ENCODE results near the gene APBB2.

The APBB2 gene

DNA sequence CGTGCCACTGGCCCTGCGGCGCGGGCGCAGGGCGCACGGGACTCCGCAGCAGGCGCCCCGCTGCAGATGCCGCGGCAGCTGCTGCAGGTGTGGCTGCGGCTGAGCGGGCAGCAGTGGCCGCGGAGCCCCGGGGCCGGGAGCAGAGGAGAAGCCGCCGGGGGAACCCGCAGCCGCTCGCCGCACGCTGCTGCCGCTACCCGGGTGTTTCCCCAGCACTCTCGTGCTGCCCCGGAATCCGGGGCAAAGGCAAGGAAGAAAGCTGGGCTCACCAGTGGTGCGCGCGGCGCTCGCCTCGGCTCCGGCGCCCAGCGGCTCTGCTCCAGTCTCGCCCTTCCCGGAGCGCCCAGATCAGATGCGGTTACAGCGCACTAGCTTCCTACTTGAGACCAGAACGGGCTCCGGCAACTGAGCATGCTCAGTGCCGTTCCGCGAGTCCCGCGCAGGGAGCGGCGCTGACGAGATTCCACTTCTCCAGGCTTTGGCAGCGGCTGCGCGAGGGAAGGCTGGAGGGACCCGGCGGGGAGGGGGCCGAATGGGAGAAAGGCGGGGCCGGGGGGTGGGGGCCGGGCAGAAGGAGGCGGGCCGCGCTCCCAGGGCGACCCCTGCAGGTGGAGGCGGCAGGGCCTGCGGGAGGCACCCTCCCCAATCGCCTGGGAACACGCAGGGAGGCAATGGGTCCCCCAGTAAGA lies at the start of gene APBB2:
Gene APBB2, minus strand, starts transcription at position 407 of the 689 bp plus-strand sequence. CDS start 181,288 bp downstream, outside the sequence.
- peak in 1 of 3 donors; percentile 40 for DNase-seq (ENCODE audit: low read depth in 3 of 3, low spot score in 1 of 3)

DNA sequence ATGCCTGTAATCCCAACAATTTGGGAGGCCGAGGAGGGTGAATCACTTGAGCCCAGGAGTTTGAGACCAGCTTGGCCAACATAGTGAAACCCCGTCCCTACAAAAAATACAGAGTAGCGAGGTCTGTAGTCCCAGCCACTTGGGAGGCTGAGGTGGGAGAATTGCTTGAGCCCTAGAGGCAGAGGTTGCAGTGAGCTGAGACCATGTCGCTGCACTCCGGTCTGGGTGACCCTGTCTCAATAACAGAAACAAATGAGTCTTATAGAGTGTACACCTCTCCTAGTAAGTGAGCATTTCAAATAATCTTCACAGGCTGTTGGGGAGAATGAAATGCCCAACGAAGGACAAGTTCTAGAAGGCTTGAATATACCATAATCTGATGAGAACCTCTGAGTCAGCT lies 47.9 kb upstream of the APBB2 start:
- DNase-seq (ENCODE audit: low read depth in 3 of 3, low spot score in 1 of 3), result no peak

DNA sequence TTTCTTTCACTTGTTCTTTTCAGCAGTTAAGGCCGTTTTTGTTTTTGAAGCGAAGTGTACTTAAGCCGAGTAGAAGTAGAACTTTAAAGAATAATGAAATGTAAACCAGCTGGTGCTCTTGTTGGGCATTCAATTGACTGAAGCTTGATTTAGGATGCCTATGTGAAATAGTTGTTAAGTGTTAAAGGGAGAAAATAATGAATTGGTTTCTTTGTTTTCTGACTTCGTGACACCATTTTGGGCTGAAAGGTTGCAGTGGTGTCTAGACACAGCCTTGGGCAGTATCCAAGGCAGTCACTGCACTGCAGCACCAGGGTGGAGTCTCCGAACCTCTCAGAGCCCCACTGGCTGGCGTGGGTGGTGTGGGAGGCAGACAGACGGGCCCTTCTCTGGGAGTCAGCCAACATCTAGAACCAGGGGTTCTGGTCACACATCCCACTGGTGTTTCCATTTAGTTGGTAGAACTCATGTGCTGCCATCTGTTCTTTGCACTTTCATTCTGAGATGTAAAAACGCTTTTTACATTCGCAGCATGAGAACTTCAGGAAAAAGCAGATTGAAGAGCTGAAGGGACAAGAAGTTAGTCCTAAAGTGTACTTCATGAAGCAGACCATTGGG lies 45.9 kb upstream of the APBB2 start:
- DNase-seq (ENCODE audit: low read depth in 3 of 3, low spot score in 1 of 3), result no peak

DNA sequence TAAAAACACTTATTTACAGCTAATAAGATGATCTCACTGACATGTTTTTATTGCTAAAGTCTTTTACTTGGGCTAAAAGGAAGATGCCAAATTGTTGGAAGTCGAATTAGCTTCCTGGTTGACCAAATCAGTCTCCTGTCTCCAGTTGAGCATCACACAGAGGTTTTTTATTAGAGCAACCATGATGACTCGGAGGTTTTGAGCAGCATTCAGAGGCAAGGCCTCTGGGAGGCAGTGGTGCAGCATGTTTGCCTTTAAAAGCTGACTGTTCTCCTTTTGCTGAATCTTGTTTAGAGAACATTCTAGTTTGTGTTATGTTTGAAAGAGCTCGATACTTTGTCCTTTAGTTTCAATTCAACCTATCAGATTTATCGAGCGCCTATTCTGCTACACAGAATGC lies 44.4 kb upstream of the APBB2 start:
- DNase-seq (ENCODE audit: low read depth in 3 of 3, low spot score in 1 of 3), result no peak

DNA sequence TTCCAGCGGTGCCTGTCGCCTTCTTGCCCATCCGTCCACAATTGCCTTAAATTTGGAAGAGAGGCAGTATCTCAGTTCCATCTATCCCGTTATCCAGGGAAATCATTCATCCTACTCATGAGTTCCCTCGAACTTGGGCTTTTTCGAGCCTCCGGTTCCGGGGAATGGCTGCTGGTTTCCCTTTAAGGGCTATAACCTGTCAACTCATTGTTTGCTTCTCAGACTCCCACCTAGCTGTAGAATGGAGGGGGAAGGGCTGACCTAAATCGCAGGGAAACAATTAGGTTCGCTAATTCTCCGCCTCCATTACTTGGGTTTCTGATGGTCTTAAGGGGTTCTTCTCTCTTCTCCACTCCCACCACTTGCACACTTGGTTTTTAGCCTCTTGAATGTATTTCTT lies 43.6 kb upstream of the APBB2 start:
- no peak for DNase-seq (ENCODE audit: low read depth in 3 of 3, low spot score in 1 of 3)

GRCh38 chr4:41257257-41257901 lies 43.0 kb upstream of the APBB2 start:
- DNase-seq (ENCODE audit: low read depth in 3 of 3, low spot score in 1 of 3), result peak in 1 of 3 donors; percentile 20

DNA sequence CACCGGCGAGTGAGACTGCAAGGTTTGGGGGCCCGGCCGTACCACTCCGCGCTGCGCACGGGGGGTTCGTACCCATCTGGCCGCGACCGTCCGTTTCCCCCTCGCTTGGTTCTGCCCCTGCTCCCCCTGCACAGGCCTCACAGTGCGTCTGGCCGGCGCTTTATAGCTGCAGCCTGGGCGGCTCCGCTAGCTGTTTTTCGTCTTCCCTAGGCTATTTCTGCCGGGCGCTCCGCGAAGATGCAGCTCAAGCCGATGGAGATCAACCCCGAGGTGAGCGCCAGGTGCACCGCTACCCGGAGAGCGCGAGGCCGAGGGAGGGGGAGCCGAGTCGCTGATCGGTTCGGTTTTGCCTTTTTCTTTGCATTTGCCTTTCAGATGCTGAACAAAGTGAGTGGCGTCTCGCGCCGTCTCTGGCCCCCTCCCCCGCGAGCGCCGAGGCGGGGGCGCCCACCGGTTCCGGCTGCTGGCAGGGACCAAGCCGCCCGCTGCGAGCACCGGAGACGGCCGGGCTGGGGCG lies 42.5 kb upstream of the APBB2 start, which contains the start of gene UCHL1:
Gene UCHL1, plus strand, starts transcription at position 189 of the 517 bp plus-strand sequence. Its CDS starts 49 bp downstream, at position 238.
- DNase-seq (ENCODE audit: low read depth in 3 of 3, low spot score in 1 of 3), result peak in 1 of 3 donors; percentile 1

GRCh38 chr4:41256131-41256739 lies 41.9 kb upstream of the APBB2 start:
- DNase-seq (ENCODE audit: low read depth in 3 of 3, low spot score in 1 of 3), result no peak

DNA sequence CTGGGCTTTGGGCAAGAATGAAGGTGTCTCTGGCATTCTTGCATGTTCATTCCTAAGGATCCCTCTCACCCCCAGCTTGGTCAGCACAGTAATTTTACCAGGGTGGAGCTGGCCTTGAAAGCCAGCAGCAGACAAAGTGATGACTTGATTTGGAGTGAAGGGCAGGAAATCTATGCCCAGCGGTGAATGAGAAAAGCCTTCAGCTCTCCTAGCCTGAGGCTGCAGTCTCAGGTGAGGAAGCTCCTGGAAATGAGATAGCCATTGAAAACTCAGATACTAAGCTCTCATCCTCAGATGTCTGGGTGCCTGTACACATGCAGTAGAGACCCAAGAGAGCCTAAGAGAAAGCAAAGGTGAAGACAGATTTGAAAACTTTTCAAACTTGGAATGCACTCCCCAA lies 31.6 kb upstream of the APBB2 start:
- DNase-seq (ENCODE audit: low read depth in 3 of 3, low spot score in 1 of 3), result no peak

GRCh38 chr4:41241919-41242318 lies 27.6 kb upstream of the APBB2 start:
- DNase-seq (ENCODE audit: low read depth in 3 of 3, low spot score in 1 of 3), result no peak

DNA sequence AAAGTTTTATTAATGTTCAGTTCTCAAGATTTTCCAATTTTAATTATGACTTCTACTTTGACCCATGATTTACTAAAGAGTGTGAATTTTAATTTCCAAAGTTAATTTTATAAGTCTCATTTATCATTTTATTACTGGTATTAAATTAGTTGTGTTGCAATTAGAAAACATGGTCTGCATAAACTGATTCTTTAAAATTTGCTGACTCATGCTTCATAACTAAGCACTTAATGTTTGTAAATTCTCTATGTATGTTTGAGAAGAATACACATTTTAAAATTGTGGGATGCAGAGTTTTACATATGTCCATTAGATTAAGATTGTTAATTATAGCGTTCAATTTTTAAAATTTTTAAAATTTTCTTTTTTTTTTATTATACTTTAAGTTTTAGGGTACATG lies 22.2 kb upstream of the APBB2 start:
- no peak for DNase-seq (ENCODE audit: low read depth in 3 of 3, low spot score in 1 of 3)

DNA sequence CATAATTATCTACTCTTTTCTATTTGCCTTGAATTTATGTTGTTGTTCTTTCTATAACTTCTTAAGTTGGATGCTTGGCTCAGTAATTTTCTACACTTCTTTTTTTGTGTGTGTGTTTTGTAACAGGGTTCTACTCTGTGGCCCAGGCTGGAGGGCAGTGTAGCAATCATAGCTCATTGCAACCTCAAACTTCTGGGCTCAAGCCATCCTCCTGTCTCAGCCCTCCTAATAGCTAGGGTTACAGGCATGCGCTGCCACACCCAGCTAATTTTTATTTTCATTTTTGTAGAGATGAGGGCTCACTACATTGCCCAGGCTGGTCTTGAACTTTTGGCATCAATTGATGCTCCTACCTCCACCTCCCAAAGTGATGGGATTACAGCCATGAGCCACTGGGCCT lies 21.7 kb upstream of the APBB2 start:
- no peak for DNase-seq (ENCODE audit: low read depth in 3 of 3, low spot score in 1 of 3)

DNA sequence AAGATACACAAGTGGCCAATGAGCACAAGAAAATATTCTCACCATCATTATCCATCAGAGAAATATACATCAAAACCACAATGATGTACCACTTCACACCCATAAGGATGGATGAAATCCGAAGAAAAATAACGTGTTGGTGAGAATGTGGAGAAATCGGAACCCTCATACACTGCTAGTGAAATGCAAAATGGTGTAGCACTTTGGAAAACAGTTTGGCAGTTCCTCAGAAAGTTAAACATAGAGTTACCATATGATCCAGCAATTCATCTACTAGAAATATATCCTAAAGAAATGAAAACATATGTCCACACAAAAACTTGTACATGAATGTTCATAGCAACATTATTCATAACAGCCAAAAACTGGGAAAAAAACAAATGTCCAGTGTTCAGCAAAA lies 18.5 kb upstream of the APBB2 start:
- no peak for DNase-seq (ENCODE audit: low read depth in 3 of 3, low spot score in 1 of 3)

DNA sequence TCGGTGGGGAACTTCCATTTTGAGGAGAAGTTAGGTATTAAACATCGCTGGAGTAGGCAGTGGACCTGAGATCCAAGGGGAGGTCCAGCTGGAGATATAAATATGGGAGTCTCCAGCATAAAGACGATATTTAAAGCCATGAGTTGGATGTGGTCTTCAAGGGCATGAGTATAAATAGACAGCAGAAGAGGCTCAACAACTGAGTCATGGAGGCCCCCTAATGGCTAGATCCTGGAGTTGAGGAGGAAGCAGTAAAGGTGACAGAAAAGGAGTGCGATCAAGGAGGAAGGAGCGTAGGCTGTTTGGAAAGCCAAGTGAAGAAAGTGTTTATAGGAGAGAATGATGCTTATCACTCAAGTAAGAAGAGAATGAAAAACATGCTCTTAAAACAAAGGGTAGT lies 18.1 kb upstream of the APBB2 start:
- DNase-seq (ENCODE audit: low read depth in 3 of 3, low spot score in 1 of 3), result no peak

GRCh38 chr4:41227902-41228301 lies 13.6 kb upstream of the APBB2 start:
- DNase-seq (ENCODE audit: low read depth in 3 of 3, low spot score in 1 of 3), result no peak

DNA sequence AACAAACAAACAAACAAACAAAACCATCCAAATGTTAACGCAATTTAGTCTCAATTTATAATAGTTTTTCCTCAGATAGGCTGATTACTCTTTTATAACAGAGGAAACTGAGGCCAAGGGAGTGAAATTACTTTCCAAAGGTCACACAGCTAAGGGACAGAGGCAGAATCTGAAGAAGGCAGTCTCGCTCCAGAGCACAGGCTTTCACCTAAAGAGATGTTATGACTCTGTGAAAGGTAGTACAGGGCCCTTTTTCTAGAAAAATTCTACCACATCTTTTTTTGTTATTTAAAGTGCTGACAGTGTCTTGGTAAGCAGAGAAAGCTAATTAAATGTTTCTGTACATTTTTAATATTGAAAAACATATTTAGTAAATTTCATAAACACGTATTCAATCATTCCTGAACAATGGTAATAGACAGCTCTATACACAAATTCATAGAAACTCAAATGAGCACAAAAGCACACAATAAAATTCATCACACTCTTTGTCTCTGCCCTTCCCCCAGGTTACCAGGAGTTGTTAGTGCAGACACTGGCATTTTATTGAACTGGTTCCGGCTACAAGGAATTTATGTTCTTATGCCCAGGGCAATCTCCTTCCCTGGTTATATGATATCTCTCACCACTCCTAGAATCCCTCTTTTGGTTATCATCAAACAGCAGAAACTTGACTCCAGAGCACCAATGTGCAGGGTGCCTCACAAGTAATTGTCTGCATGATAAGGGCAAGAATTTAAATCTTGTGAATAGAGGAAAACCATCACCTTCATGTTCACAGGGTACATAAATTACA lies 7.7 kb upstream of the APBB2 start:
- DNase-seq (ENCODE audit: low read depth in 3 of 3, low spot score in 1 of 3), result no peak

DNA sequence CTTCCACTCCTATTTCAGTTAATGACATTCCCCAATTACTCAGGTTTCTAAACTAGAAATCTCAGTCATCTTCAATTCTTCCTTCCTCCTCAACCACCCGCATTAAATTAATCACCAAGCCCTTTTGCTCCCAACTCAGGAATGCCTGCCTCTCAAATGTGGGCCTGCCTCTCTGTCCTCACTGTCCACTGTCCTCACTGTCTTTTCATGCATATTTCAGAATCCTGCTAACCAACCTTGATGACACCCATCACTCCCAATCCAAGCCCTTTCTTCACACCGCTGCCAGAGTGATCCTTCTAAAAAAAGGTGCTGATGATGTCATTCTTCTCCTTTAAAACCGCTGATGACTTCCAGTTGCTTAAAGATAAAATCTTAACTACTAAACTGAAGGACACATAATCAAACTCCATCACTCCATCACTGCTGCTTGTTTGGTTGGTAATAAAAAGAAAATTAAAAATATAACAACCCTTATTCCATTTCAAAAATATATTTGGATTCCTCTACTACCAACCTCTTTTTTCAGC lies 5.1 kb upstream of the APBB2 start:
- DNase-seq (ENCODE audit: low read depth in 3 of 3, low spot score in 1 of 3), result no peak

GRCh38 chr4:41218703-41219102 lies 4.4 kb upstream of the APBB2 start:
- no peak for DNase-seq (ENCODE audit: low read depth in 3 of 3, low spot score in 1 of 3)

DNA sequence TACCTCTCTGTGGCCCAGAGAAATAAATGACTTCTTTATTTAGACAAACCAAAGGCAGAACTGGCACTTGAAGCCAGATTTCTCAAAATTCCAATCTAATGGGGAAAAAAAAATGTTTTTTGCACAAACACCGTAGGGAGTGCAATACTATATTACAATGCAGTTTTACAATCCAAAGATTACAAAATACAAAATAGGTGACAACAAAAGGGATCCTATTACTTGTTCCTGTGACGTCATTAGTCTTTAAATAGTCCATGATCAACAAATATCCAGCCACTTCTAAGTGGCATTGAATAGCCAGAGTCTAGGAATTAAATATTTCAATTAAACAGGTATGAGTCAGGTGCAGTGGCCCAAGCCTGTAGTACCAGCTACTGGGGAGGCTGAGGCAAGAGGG lies 3.0 kb upstream of the APBB2 start:
- DNase-seq (ENCODE audit: low read depth in 3 of 3, low spot score in 1 of 3), result no peak

GRCh38 chr4:41217020-41217333 lies 2.6 kb upstream of the APBB2 start:
- no peak for DNase-seq (ENCODE audit: low read depth in 3 of 3, low spot score in 1 of 3)

Measured in stimulated activated CD4-positive, alpha-beta T cell treated with anti-CD3 and anti-CD28 coated beads, TNF-alpha, amount 100 ng/mL, for 1 hour (primary cell).